ENCODE measurements around the gene DDX49. TPM values are rescaled to one million over a fixed set of nuclear protein-coding genes. Genes with fewer than 3 reads are reported as not detected.

DDX49 gene
- polyA plus RNA-seq, 3 donors, result 24.0 to 40.3 (median 27.5) TPM

DNA sequence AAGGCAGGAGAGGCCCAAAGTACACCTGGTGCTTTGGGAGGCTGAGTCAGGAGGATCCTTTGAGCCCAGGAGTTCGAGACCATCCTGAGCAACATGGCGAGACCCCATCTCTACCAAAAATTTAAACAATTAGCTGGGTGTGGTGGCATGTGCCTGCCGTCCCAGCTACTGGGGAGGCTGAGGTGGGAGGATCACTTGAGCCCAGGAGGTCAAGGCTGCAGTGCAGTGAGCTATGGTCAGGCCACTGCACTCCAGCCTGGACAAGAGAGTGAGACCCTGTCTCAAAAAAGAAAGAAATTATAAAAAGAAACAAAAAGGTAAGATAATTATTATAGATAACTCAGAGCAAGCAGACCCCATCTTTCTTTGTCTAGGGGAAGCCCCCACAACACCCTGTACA lies 19.6 kb downstream of the DDX49 start:
- no peak for TF ChIP-seq CTCF (IDR thresholded peaks at IDR 0.05)
- H3K4me1 Mint-ChIP-seq, result peaks cover 27% of the 10 kb centered on the region

GRCh38 chr19:18939922-18940768 lies 20.6 kb downstream of the DDX49 start:
- TF ChIP-seq CTCF (IDR thresholded peaks at IDR 0.05), result no peak

More for the DNA sequence above, 19.6 kb downstream of the DDX49 start:
- Histone ChIP-seq H2AFZ (ENCODE audit: insufficient read depth, low read depth, low read length, poor library complexity, severe bottlenecking) (no peak overlapping the region), H3K4me1 (ENCODE audit: control insufficient read depth in 1 of 2, insufficient read depth in 2 of 2, low read length in 2 of 2) (peaks cover 16 to 24% of the 10 kb centered on the region in 2 donors), H3K27ac (ENCODE audit: low read depth in 1 of 2, low read length in 2 of 2) (peak overlapping the region in 1 of 2 donors; percentile 88), H3K4me2 (replicated peaks; ENCODE audit: extremely low read depth, low read length, poor library complexity, severe bottlenecking) (peak overlapping the region; percentile 96), H3K79me2 (ENCODE audit: insufficient read depth, low read length) (peaks cover 40% of the 10 kb centered on the region), H3K4me3 (replicated peaks in 1 of 3; ENCODE audit: low read depth in 2 of 3, low read length in 3 of 3) (peak overlapping the region in 1 of 3 experiments; percentile 90), H3K9me3 (replicated peaks in 1 of 2; ENCODE audit: control insufficient read depth in 1 of 2, insufficient read depth in 1 of 2, low read length in 2 of 2) (no peaks in the 10 kb centered on the region), H3K27me3 (ENCODE audit: control insufficient read depth in 2 of 2, insufficient read depth in 2 of 2, low read length in 2 of 2) (no peaks in the 10 kb centered on the region), H4K20me1 (ENCODE audit: insufficient read depth, low read length) (peaks cover 24% of the 10 kb centered on the region), H3K9ac (ENCODE audit: insufficient read depth, low read length, poor library complexity, severe bottlenecking) (peak overlapping the region; percentile 84), H3K36me3 (replicated peaks in 1 of 2; ENCODE audit: control insufficient read depth in 1 of 2, insufficient read depth in 2 of 2, low read length in 2 of 2) (peaks cover 16 to 31% of the 10 kb centered on the region in 2 donors)
- Mint-ChIP-seq H3K27ac (peak overlapping the region in 3 of 7 donors; percentile 50 to 86 (median 66)), H3K36me3 (peaks cover 36 to 52% of the 10 kb centered on the region in 2 donors), H3K9me3 (peaks cover 0 to 2% (median 0%) of the 10 kb centered on the region in 7 donors), H3K27me3 (ENCODE audit: low read depth in 3 of 3) (peaks cover 0 to 1% (median 0%) of the 10 kb centered on the region in 3 donors), H3K4me3 (peak overlapping the region; percentile 90 to 95)
- DNase-seq, result no peak
- no CpG with 5 or more reads among the region's 3 CpGs for WGBS (ENCODE audit: insufficient coverage)
- intact Hi-C loops (cut with micrococcal nuclease), result no loop called here

More at GRCh38 chr19:18939922-18940768, 20.6 kb downstream of the DDX49 start:
- peaks cover 34% of the 10 kb centered on the region for H3K4me1 Mint-ChIP-seq
- H3K36me3 Mint-ChIP-seq, result peaks cover 29 to 42% of the 10 kb centered on the region in 2 donors
- H3K36me3 ChIP-seq (replicated peaks in 1 of 2; ENCODE audit: control insufficient read depth in 1 of 2, insufficient read depth in 2 of 2, low read length in 2 of 2), result peaks cover 10 to 23% of the 10 kb centered on the region in 2 donors
- H3K9ac ChIP-seq (ENCODE audit: insufficient read depth, low read length, poor library complexity, severe bottlenecking), result peak overlapping the region; percentile 84
- H3K4me3 Mint-ChIP-seq, result peak overlapping the region; percentile 90 to 95
- H3K27me3 ChIP-seq (ENCODE audit: control insufficient read depth in 2 of 2, insufficient read depth in 2 of 2, low read length in 2 of 2), result no peaks in the 10 kb centered on the region
- peaks cover 17 to 24% of the 10 kb centered on the region in 2 donors for H3K4me1 ChIP-seq (ENCODE audit: control insufficient read depth in 1 of 2, insufficient read depth in 2 of 2, low read length in 2 of 2)
- H3K9me3 ChIP-seq (replicated peaks in 1 of 2; ENCODE audit: control insufficient read depth in 1 of 2, insufficient read depth in 1 of 2, low read length in 2 of 2), result no peaks in the 10 kb centered on the region
- H3K27ac Mint-ChIP-seq, result peak overlapping the region; percentile 77 to 97 (median 89)
- peak overlapping the region; percentile 53 to 88 for H3K27ac ChIP-seq (ENCODE audit: low read depth in 1 of 2, low read length in 2 of 2)
- DNase-seq, result peak; percentile 57 to 74 (median 68)
- peak overlapping the region; percentile 70 to 91 (median 90) for H3K4me3 ChIP-seq (replicated peaks in 1 of 3; ENCODE audit: low read depth in 2 of 3, low read length in 3 of 3)
- H2AFZ ChIP-seq (ENCODE audit: insufficient read depth, low read depth, low read length, poor library complexity, severe bottlenecking), result peak overlapping the region; percentile 78
- peaks cover 40% of the 10 kb centered on the region for H3K79me2 ChIP-seq (ENCODE audit: insufficient read depth, low read length)
- WGBS (ENCODE audit: insufficient coverage), result 0% methylated on average over 38 of the region's 47 CpGs
- peaks cover 0 to 2% (median 0%) of the 10 kb centered on the region in 7 donors for H3K9me3 Mint-ChIP-seq
- intact Hi-C loops (cut with micrococcal nuclease), result loop anchor here (2.0 to 5.0 kb wide), 2 partner anchors 47 kb away; no protein-coding TSS in a partner anchor
- H3K27me3 Mint-ChIP-seq (ENCODE audit: low read depth in 3 of 3), result peaks cover 0 to 1% (median 0%) of the 10 kb centered on the region in 3 donors
- H3K4me2 ChIP-seq (replicated peaks; ENCODE audit: extremely low read depth, low read length, poor library complexity, severe bottlenecking), result peak overlapping the region; percentile 96
- H4K20me1 ChIP-seq (ENCODE audit: insufficient read depth, low read length), result peaks cover 23% of the 10 kb centered on the region
